Tibial nerve (tissue), 4 donors: Measurements from ENCODE around the gene MED22. TPM values are rescaled to one million over a fixed set of nuclear protein-coding genes. Genes with fewer than 3 reads are reported as not detected.

ENCODE experiments used
- DNase-seq, 2 donors: peaks; one replicate each; pipeline ENCODE4 v3.0.0-alpha.2; 2019; ENCODE audit warnings: low spot score in 2 of 2
- H3K27ac ChIP-seq, 4 donors: fragments of 200-600 bp; sonication (generic) in 3 of 4; one replicate each; pipeline ENCODE4 v1.5.1; 2017 to 2019; ENCODE audit warnings: mild to moderate bottlenecking in 1 of 4
- H3K27me3 ChIP-seq, 2 donors: fragments of 200-600 bp; sonication (generic) in 1 of 2; one replicate each; pipeline versions ENCODE4 v1.5.1 to v1.6.0; 2017 to 2019
- H3K36me3 ChIP-seq, 3 donors: fragments of 200-600 bp; sonication (generic); one replicate each; pipeline ENCODE4 v1.5.1; 2018 to 2019
- H3K4me1 ChIP-seq, 4 donors: fragments of 200-600 bp; sonication (generic) in 3 of 4; one replicate each; pipeline ENCODE4 v1.5.1; 2017 to 2019
- H3K4me3 ChIP-seq, 4 donors: fragments of 200-600 bp; sonication (generic) in 3 of 4; one replicate each; pipeline ENCODE4 v1.5.1; 2017 to 2019; ENCODE audit warnings: mild to moderate bottlenecking in 1 of 4, moderate library complexity in 1 of 4
- H3K9me3 ChIP-seq, 4 donors: fragments of 200-600 bp; sonication (generic) in 3 of 4; one replicate each; pipeline ENCODE4 v1.5.1; 2017 to 2019
- CTCF ChIP-seq, 5 experiments: fragments of 200-600 bp in 3 of 5; fragments of 450-650 bp in 2 of 5; sonication (generic) in 3 of 5; IDR thresholded peaks; one replicate each; pipeline ENCODE4 v1.5.1; 2016 to 2019; ENCODE audit warnings: antibody characterized with exemption in 5 of 5, mild to moderate bottlenecking in 3 of 5, moderate library complexity in 2 of 5
- EP300 ChIP-seq, 2 donors: sonication (generic); formaldehyde crosslinking; IDR thresholded peaks; one replicate each; pipeline ENCODE4 v1.6.1; 2017; ENCODE audit warnings: antibody characterized with exemption in 2 of 2, mild to moderate bottlenecking in 1 of 2
- POLR2A ChIP-seq, 2 donors: fragments of 450-650 bp; IDR thresholded peaks; one replicate each; pipeline ENCODE4 v1.6.1; 2017; ENCODE audit warnings: antibody characterized with exemption in 2 of 2, mild to moderate bottlenecking in 2 of 2, moderate library complexity in 2 of 2
- WGBS, 2 donors: methylation state at CpG; one replicate each; pipeline ENCODE4 v1.1.5; 2018; 5-methylcytosine and 5-hydroxymethylcytosine counted together
- total RNA-seq, 4 donors: library from RNA; depleted of rRNA; stranded (reverse); fragments of >200 nt; gene quantifications; one replicate each; pipeline ENCODE4 v1.1.0, GENCODE V29; 2016

Gene MED22
- total RNA-seq, 4 donors from 2014 or later: 29.3 to 63.6 (median 39.2) TPM

GRCh38 chr9:133367221-133367620 is 19.3 kb upstream of the MED22 start:
- Histone ChIP-seq H3K4me3 (no peak overlapping the region), H3K9me3 (no peaks in the 10 kb centered on the region), H3K27ac (no peak overlapping the region), H3K27me3 (no peaks in the 10 kb centered on the region), H3K36me3 (peaks cover 0 to 80% (median 8%) of the 10 kb centered on the region in 3 donors), H3K4me1 (peaks cover 0 to 59% (median 35%) of the 10 kb centered on the region in 4 donors)
- no peak for DNase-seq
- 88 to 90% methylated on average over 22 of the region's 22 CpGs for WGBS, 2 donors
- TF ChIP-seq CTCF (IDR thresholded peaks at IDR 0.05) (no peak), EP300 (IDR thresholded peaks at IDR 0.05) (no peak), POLR2A (IDR thresholded peaks at IDR 0.05) (no peak)

GRCh38 chr9:133366435-133366834 is 18.5 kb upstream of the MED22 start:
- no peak for DNase-seq
- H3K27ac ChIP-seq: no peak overlapping the region
- no peaks in the 10 kb centered on the region for H3K9me3 ChIP-seq
- peaks cover 0 to 51% (median 27%) of the 10 kb centered on the region in 4 donors for H3K4me1 ChIP-seq
- 88% methylated on average over 11 of the region's 11 CpGs for WGBS, 2 donors
- no peak for TF ChIP-seq CTCF (IDR thresholded peaks at IDR 0.05)
- no peak for TF ChIP-seq EP300 (IDR thresholded peaks at IDR 0.05)
- no peak for TF ChIP-seq POLR2A (IDR thresholded peaks at IDR 0.05)
- no peak overlapping the region for H3K4me3 ChIP-seq
- peaks cover 0 to 83% (median 8%) of the 10 kb centered on the region in 3 donors for H3K36me3 ChIP-seq
- H3K27me3 ChIP-seq: no peaks in the 10 kb centered on the region

- WGBS, 2 donors: 81 to 89% methylated on average over 14 to 15 of the region's 15 CpGs
Measured at GRCh38 chr9:133362359-133363044, 14.6 kb upstream of the MED22 start.

GRCh38 chr9:133361507-133362092 is 13.7 kb upstream of the MED22 start:
- Histone ChIP-seq H3K4me3 (no peak overlapping the region), H3K9me3 (no peaks in the 10 kb centered on the region), H3K4me1 (peaks cover 0 to 35% (median 10%) of the 10 kb centered on the region in 4 donors), H3K27me3 (no peaks in the 10 kb centered on the region), H3K27ac (no peak overlapping the region), H3K36me3 (peaks cover 0 to 82% (median 0%) of the 10 kb centered on the region in 3 donors)
- DNase-seq: no peak
- 72 to 74% methylated on average over 13 of the region's 13 CpGs for WGBS, 2 donors
- TF ChIP-seq EP300 (IDR thresholded peaks at IDR 0.05) (no peak), CTCF (IDR thresholded peaks at IDR 0.05) (no peak), POLR2A (IDR thresholded peaks at IDR 0.05) (no peak)

More at GRCh38 chr9:133362359-133363044, 14.6 kb upstream of the MED22 start:
- no peak for DNase-seq
- TF ChIP-seq POLR2A (IDR thresholded peaks at IDR 0.05) (no peak), CTCF (IDR thresholded peaks at IDR 0.05) (no peak), EP300 (IDR thresholded peaks at IDR 0.05) (no peak)
- peaks cover 0 to 91% (median 8%) of the 10 kb centered on the region in 3 donors for H3K36me3 ChIP-seq
- no peaks in the 10 kb centered on the region for H3K27me3 ChIP-seq
- H3K4me1 ChIP-seq: peaks cover 0 to 34% (median 4%) of the 10 kb centered on the region in 4 donors
- H3K27ac ChIP-seq: no peak overlapping the region
- no peaks in the 10 kb centered on the region for H3K9me3 ChIP-seq
- no peak overlapping the region for H3K4me3 ChIP-seq
